AG04449 (cell line): ENCODE data around the gene WTAP.

ENCODE experiments used
- CTCF ChIA-PET: fragments of 350-600 bp; formaldehyde crosslinking; extraction: SDS; loops from one replicate; lab custom pipeline; 2021; ENCODE audit warnings: antibody characterized with exemption; lab: Yijun Ruan, JAX
- POLR2A ChIA-PET: fragments of 400-600, 350-600 bp; formaldehyde crosslinking; extraction: SDS; loops from one replicate; lab custom pipeline; 2020; ENCODE audit warnings: antibody characterized with exemption, inconsistent platforms; lab: Yijun Ruan, JAX
- DNase-seq: peaks from one replicate; pipeline ENCODE4 v3.0.0-alpha.2; 2010; ENCODE audit warnings: low read depth, low spot score
- H3K4me3 ChIP-seq: 2 replicates; pipeline ENCODE4 v1.5.1; 2011; ENCODE audit warnings: low read depth, mild to moderate bottlenecking, control low read depth, low read length
- TF ChIP-seq, protein P1 (sequence below): IDR thresholded peaks from one replicate; pipeline ENCODE4 v1.5.1; 2011; ENCODE audit warnings: mild to moderate bottlenecking, moderate library complexity, low read length, control low read depth, inconsistent platforms; ENCODE audit not compliant: insufficient read depth; ENCODE audit errors: missing control alignments

WTAP gene

DNA sequence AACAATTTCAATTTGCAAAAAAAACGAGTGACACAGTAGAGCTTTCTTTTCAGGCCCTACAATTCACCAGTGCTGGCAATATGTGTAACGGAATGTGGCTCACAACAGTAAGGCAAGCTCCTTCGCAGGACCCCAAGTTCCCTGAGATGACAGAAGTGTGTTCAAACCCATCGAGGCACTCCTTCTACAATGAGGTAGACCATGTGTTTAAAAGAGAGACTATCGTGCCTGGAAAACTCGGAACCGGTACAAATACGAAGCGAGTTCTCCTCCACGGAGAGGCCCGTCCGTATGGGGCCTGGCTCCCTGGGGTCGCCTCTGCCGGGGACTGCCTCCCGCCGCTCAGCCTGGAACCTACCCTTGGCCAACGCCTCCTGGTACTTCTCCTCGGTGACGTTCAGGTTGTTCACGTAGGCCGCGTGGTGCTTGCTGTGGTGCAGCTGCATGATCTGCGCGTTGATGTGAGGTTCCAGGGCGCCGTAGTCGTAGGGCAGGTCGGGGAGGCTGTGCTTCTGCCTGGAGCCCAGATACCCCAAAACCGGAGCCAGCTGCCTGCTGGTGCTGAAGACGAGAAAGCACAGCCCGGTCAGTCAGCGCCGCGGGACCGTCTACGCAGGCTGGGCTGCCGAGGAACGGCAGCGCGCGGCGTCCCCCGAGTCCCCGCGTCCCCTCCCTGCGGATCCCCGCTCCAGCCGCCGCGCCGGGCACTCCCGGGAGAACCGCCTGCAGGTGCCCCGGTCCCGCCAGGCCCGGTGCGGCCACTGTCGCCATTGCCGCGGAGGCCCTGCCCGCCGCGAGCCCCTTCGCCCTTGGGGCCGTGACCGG, 34.8 kb upstream of the WTAP start:
- TF ChIP-seq, protein P1, sequence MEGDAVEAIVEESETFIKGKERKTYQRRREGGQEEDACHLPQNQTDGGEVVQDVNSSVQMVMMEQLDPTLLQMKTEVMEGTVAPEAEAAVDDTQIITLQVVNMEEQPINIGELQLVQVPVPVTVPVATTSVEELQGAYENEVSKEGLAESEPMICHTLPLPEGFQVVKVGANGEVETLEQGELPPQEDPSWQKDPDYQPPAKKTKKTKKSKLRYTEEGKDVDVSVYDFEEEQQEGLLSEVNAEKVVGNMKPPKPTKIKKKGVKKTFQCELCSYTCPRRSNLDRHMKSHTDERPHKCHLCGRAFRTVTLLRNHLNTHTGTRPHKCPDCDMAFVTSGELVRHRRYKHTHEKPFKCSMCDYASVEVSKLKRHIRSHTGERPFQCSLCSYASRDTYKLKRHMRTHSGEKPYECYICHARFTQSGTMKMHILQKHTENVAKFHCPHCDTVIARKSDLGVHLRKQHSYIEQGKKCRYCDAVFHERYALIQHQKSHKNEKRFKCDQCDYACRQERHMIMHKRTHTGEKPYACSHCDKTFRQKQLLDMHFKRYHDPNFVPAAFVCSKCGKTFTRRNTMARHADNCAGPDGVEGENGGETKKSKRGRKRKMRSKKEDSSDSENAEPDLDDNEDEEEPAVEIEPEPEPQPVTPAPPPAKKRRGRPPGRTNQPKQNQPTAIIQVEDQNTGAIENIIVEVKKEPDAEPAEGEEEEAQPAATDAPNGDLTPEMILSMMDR, result no peak
- no peak for DNase-seq
- ChIA-PET CTCF (interaction anchor here (0.9 to 5.3 kb wide), 19 partner anchors 8 to 291 kb away, joined by 3 to 46 read pairs (median 5); partner anchors contain the start of genes ACAT2, MRPL18 and TCP1), POLR2A (interaction anchor here (1.0 to 2.5 kb wide), 4 partner anchors 34 to 97 kb away, joined by 4 to 12 read pairs (median 8); partner anchors contain the start of genes ACAT2, MRPL18, TCP1 and WTAP)
- H3K4me3 ChIP-seq, result peak overlapping the region; percentile 76

- TF ChIP-seq, protein P1, result no peak
- ChIA-PET POLR2A (interaction anchor here (1.0 to 2.5 kb wide), 4 partner anchors 30 to 96 kb away, joined by 3 to 12 read pairs (median 7); partner anchors contain the start of genes ACAT2, MRPL18, TCP1 and WTAP), CTCF (interaction anchor here (1.5 to 5.3 kb wide), 4 partner anchors 25 to 160 kb away, joined by 5 to 46 read pairs (median 10); no protein-coding TSS in a partner anchor)
- no peak for DNase-seq
- H3K4me3 ChIP-seq, result peak within 1 kb of the TSS; percentile 76
These were observed 34.0 kb upstream of the WTAP start, which contains the start of gene SOD2 for GRCh38 chr6:159693128-159693893. Gene SOD2, minus strand, starts transcription at chr6:159693241. Its CDS starts 74 bp downstream, at chr6:159693167.

DNA sequence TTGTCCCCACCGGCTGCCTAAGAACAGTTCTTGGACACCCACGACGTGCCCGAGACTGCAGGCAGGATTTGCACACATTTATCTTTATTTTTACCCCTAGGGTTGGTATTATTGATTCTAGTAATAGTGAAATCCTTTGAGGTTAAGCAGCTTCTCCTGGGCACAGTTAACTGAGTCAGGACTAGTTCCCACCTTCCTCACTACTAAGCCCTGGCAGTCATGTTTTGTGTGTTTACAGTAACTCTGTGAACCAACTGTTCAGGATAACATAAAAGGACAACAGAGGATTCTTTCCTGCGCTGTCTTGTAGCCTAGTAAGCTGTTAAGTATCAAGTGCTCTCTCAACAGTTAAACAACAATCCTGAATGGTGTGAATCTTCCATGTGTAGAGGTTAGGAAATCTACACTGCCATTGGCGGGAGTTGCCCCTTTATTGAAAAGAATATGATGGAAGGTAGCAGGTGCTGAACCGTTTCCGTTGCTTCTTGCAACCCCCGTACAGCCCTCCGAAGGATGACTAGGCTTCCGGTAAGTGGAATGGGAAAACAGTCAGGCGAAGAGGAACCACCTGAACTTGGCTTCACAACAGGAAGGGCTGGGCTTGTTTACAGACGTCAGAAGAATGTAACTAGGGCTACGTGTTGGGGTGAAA, 33.3 kb upstream of the WTAP start:
- CTCF ChIA-PET, result no interaction called here
- DNase-seq, result no peak
- POLR2A ChIA-PET, result interaction anchor here (1.1 to 2.5 kb wide), 2 partner anchors 29 to 33 kb away, joined by 3 to 10 read pairs; partner anchors contain the start of gene WTAP
- TF ChIP-seq, protein P1, result no peak
- H3K4me3 ChIP-seq, result peak overlapping the region; percentile 76

- no peak for DNase-seq
- CTCF ChIA-PET, result interaction anchor here (1.0 to 2.8 kb wide), 2 partner anchors 25 to 156 kb away, joined by 4 to 7 read pairs; no protein-coding TSS in a partner anchor
- TF ChIP-seq, protein P1, result no peak
- H3K4me3 ChIP-seq, result no peak overlapping the region
- POLR2A ChIA-PET, result no interaction called here
These were observed 31.3 kb upstream of the WTAP start for GRCh38 chr6:159695984-159696383.

DNA sequence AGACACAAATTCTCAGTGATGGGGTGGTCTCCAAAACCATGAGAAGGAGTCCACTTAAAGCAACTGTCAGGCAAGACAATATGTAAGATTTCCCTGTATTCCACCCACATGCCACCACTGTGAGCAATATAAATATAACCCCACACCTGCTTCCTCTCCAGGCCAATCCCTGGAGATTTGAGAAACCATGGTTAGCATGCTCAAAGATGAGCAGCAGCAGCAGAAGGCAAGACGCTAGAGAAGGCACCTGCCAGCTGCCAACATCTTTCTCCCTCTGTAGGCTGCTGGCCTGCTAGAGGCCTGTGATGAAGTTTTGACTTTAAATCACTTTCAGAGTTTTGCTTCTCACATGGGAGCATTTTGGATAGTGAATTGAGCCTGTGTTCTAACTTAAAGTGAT, 26.3 kb upstream of the WTAP start:
- ChIA-PET CTCF (interaction anchor here (1.0 to 3.6 kb wide), 3 partner anchors 9 to 20 kb away, joined by 3 to 11 read pairs (median 5); no protein-coding TSS in a partner anchor), POLR2A (interaction anchor here (0.8 to 2.4 kb wide), 3 partner anchors 25 to 701 kb away, joined by 3 to 7 read pairs (median 4); partner anchors contain the start of gene WTAP)
- DNase-seq, result no peak
- no peak overlapping the region for H3K4me3 ChIP-seq
- TF ChIP-seq, protein P1, result no peak
